Stimulated activated CD8-positive, alpha-beta memory T cell treated with anti-CD3 and anti-CD28 coated beads, Interleukin-12 subunit alpha, Interleukin-12 subunit beta, amount 100 ng/mL, for 4 hours (primary cell): ENCODE results near the gene COLEC12.
"Not testable (repeated sequence)": the region's sequence is repeated elsewhere in the genome, so short reads cannot be mapped to it uniquely, and the experiment has no call there.

ENCODE experiments used
- DNase-seq: peaks from one replicate; pipeline ENCODE4 v3.0.0-alpha.2; 2020; ENCODE audit warnings: low read depth

Gene COLEC12

GRCh38 chr18:408367-408766, 92.1 kb downstream of the COLEC12 start:
- DNase-seq, result no peak

GRCh38 chr18:407626-408224, 92.8 kb downstream of the COLEC12 start:
- no peak for DNase-seq

GRCh38 chr18:407191-407590, 93.3 kb downstream of the COLEC12 start:
- no peak for DNase-seq

GRCh38 chr18:406677-407076, 93.8 kb downstream of the COLEC12 start:
- no peak for DNase-seq

- DNase-seq, result not testable (repeated sequence)
Measured at GRCh38 chr18:405006-405405, 95.5 kb downstream of the COLEC12 start.

GRCh38 chr18:404061-404636, 96.4 kb downstream of the COLEC12 start:
- no peak for DNase-seq

GRCh38 chr18:402129-402528, 98.4 kb downstream of the COLEC12 start:
- DNase-seq, result no peak

GRCh38 chr18:400456-400855, 100.0 kb downstream of the COLEC12 start:
- no peak for DNase-seq

GRCh38 chr18:399631-400135, 100.8 kb downstream of the COLEC12 start:
- DNase-seq, result no peak

GRCh38 chr18:398935-399630, 101.4 kb downstream of the COLEC12 start:
- no peak for DNase-seq

- DNase-seq, result no peak
Measured at GRCh38 chr18:396556-396955, 103.9 kb downstream of the COLEC12 start.

- no peak for DNase-seq
Measured at GRCh38 chr18:396251-396555, 104.3 kb downstream of the COLEC12 start.

- no peak for DNase-seq
Measured at GRCh38 chr18:395456-396250, 104.8 kb downstream of the COLEC12 start.

GRCh38 chr18:394987-395362, 105.5 kb downstream of the COLEC12 start:
- no peak for DNase-seq

- DNase-seq, result no peak
Measured at GRCh38 chr18:394262-394986, 106.1 kb downstream of the COLEC12 start.

GRCh38 chr18:393574-393957, 106.9 kb downstream of the COLEC12 start:
- DNase-seq, result no peak

GRCh38 chr18:392928-393573, 107.5 kb downstream of the COLEC12 start:
- no peak for DNase-seq

GRCh38 chr18:390741-391478, 109.6 kb downstream of the COLEC12 start:
- no peak for DNase-seq

GRCh38 chr18:389658-390357, 110.7 kb downstream of the COLEC12 start:
- DNase-seq, result no peak

GRCh38 chr18:388200-388599, 112.3 kb downstream of the COLEC12 start:
- DNase-seq, result no peak
